Measurements from ENCODE around the gene PLXNA4.
"Not testable (repeated sequence)": the region's sequence is repeated elsewhere in the genome, so short reads cannot be mapped to it uniquely, and the experiment has no call there.

Gene PLXNA4

GRCh38 chr7:132390705-132391104 is 185.6 kb downstream of the PLXNA4 start:
- DNase-seq (ENCODE audit: low spot score): peak; percentile 0

GRCh38 chr7:132390049-132390448 is 186.2 kb downstream of the PLXNA4 start:
- DNase-seq (ENCODE audit: low spot score): not testable (repeated sequence)

GRCh38 chr7:132388688-132389087 is 187.6 kb downstream of the PLXNA4 start:
- no peak for DNase-seq (ENCODE audit: low spot score)

DNA sequence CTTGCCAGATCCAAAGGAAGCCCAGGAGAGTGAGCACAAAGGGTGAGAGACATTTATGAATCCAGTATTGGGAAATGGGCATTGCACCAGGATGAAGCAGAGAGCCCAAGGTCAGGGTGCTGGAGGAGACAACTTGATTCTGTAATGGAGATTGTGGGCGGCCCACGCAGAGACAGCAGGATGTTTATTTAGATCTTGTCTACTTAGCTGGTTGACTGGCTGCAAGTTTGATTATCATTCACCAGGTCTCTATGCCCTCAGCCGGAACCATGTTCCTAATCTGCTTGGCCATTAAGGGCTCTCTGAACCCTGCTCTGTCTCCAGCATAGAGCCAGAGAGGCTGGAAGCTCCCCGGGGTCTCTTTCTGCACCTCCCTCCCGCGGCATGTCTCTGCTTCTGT is 188.7 kb downstream of the PLXNA4 start:
- DNase-seq (ENCODE audit: low spot score): no peak

GRCh38 chr7:132386201-132386681 is 190.0 kb downstream of the PLXNA4 start:
- DNase-seq (ENCODE audit: low spot score): no peak

DNA sequence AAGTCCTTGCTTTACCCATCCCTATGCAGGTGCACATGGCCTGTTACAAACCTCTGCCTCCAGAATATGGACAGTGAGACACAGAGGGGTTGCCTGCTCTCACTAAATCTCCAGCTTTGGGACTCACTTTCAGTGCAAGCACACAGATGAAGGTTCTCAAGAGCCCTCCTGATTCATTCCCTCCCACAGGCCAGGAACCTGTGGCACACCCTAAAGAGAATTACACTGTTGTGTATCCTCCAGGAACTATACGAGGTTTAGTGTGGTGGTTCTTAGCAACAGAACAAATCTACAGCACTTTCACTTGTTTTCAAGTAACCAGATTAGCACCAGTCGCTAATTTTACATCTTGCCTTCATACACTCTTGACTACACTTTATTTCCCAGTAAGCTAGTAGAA is 192.3 kb downstream of the PLXNA4 start:
- DNase-seq (ENCODE audit: low spot score): no peak

DNA sequence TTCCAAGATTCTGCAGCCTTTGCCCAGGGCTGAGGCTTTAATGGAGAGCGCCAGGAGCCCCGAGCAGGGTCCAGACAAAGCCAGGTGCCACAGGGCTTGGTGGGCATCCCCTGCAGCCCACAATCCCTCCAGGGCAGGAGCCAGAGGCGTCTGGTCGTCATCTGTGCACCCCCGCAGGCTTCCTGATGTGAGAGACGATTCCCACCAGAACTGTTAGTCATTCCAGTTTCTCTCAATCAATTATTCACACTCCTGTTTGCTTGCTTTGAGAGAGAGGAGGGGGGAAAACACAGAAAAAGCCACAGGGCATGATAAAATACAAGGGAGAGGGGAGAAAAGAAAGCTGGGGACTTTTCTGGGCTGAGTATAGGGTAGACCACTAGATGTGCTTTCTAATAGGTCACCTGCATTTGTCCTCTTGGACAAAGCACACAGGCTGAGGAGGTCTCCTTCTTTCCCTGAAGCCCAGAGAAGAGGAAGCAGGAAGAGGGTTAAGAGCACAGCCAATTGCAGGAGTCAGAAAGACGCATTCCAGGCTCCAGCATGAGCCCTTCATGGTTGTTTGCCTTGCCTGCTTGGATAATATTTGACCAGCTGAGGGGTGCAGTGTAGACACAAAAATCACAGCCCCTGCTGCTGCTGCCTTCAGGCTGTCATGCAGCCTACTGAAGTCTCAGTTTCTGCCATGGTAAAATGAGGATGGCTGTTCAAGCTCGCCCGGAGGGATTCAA is 194.4 kb downstream of the PLXNA4 start:
- DNase-seq (ENCODE audit: low spot score): no peak

DNA sequence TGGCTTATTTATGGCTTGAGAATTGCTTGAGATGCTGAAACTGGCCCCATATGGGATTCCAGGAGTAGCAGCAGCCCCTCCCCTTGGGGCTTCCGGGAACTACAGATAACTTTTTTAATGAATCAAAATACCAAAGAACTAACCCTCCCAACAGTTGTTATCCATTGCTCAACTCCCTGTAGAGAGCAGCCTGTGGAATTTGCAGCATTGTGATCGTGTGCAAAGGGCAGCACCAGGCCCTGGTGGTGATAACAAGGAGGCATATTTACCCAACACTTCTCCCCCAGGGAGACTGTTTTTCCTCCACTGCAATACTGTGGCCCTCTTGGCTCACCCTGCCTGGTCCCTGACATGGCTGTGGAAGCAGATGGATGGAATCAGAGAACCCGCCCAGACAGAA is 196.2 kb downstream of the PLXNA4 start:
- no peak for DNase-seq (ENCODE audit: low spot score)

- no peak for DNase-seq (ENCODE audit: low spot score)
Observed at GRCh38 chr7:132379292-132379691, 197.0 kb downstream of the PLXNA4 start.

DNA sequence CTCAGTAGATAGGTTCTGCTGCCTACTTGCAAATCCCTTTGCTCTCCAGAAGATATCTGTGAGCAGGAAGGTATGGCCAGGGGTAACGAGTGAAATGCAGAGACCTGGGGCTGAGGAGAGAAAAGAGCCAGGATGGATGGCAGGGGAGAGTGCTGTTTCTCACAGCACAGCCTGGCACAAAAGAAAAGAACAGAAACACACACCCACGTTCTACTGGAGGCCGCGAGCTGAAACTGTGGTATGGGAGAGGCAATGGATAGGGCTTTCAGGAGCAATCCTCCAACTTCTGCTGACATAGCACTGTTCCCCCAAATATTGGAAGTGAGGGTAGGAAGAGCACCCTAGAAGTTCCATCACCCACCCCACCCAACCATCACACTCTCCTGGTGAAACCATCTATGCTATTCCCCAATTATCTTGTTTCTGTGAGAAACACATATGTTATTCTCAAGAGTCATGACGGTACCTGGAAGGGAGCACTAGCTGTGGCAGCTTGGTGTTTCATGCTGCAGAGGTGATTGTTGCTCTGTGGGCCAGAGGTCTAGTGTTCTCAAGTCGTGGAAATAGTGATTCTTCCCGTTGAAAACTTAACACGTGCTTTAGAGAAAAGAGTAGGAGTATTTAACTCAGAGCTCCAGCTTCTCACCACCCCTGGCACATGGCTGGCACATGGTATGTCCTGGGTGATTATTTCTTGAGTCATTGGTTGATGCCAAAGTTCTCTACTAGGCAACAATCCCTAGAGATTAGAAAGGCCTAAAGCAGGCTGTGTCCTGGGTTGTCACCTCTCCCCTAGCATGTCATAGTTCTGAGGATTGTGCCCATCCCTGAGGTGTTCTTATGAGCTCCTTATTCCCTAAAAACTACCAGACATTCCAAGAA is 198.3 kb downstream of the PLXNA4 start:
- no peak for DNase-seq (ENCODE audit: low spot score)

- DNase-seq (ENCODE audit: low spot score): no peak
Observed at GRCh38 chr7:132377015-132377414, 199.3 kb downstream of the PLXNA4 start.

DNA sequence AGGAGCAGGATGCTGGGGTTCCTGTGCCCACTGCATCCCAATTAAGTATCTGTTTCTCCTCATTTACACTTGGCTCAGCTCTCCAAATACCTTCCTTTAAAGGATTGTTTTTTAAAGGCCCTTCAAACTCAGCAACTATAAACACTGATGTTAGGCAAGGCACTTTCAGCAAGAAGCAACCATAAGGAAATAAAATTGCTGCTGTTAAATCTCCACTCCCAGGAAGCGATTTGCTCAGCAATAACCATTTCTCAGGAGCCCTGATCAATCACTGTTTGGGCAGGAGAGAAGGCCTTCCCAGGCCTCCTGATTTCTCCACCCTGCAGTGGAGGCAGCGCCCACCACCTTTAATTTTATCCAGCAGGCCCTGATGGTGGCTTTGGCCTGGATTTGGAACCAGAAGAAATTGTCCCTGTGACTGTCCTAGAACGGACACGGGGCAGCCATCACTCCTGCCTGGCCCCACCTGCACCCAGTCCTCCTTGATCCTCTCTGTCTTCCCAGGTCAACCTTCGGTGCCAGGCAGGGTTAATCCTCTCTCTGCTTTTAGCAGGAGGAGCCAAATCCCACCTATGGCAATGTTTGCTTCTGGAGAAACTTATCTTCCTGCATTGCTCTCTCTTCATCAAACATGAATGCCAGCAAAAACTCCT is 199.8 kb downstream of the PLXNA4 start:
- no peak for DNase-seq (ENCODE audit: low spot score)

GRCh38 chr7:132373879-132374278 is 202.4 kb downstream of the PLXNA4 start:
- DNase-seq (ENCODE audit: low spot score): no peak

GRCh38 chr7:132373041-132373440 is 203.2 kb downstream of the PLXNA4 start:
- DNase-seq (ENCODE audit: low spot score): no peak

- DNase-seq (ENCODE audit: low spot score): no peak
Observed at GRCh38 chr7:132371948-132372347, 204.3 kb downstream of the PLXNA4 start.

- DNase-seq (ENCODE audit: low spot score): no peak
Observed at GRCh38 chr7:132368246-132368900, 207.9 kb downstream of the PLXNA4 start.

- DNase-seq (ENCODE audit: low spot score): no peak
Observed at GRCh38 chr7:132367795-132368194, 208.5 kb downstream of the PLXNA4 start.

- DNase-seq (ENCODE audit: low spot score): no peak
Observed at GRCh38 chr7:132367004-132367403, 209.3 kb downstream of the PLXNA4 start.

GRCh38 chr7:132364226-132364625 is 212.0 kb downstream of the PLXNA4 start:
- no peak for DNase-seq (ENCODE audit: low spot score)

GRCh38 chr7:132362059-132362458 is 214.2 kb downstream of the PLXNA4 start:
- no peak for DNase-seq (ENCODE audit: low spot score)

DNA sequence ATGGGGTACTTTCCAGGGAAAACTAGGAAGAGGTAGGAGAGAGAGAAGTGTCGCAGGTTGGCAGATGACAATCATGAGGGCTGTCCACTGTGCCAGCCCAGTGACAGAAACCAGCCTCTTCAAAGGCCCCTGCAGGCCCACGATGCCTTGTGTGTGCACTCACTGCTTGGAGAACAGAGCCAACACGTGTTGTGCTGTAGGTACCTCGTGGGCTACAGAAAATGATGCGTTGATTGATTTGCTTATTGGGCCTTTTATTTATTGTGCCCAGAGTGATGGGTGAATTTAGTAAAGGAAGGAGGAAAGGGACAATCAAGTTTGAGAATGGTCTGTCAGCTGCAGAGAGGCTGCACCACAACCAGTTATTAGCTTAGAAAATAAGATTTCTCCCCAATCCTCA is 215.1 kb downstream of the PLXNA4 start:
- no peak for DNase-seq (ENCODE audit: low spot score)

DNA sequence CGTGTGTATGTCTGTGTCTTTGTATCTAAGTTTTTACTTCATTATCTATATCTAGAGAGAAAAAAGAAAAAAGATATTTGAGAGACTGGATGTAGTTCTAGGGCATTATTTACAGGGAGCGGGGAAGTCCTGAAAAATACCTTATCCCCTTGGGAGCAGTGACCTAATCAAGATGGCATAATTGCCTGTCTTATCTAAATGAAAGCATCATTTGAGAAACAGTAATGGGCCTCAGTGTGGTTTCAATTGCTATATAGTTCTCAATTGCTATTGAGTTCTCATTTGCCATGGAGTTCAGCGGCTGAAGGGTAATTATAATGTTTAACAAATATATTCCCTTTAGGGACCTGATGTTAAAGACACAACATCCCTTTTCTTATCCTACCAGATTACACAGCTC is 216.5 kb downstream of the PLXNA4 start:
- DNase-seq (ENCODE audit: low spot score): no peak
